T-helper 22 cell (primary cell): ENCODE measurements around the gene ASAP2.

Experiments
- DNase-seq: peaks from one replicate; pipeline ENCODE4 v3.0.0-alpha.2; 2020; ENCODE audit warnings: low read depth

The ASAP2 gene

GRCh38 chr2:9297807-9298206, 91.2 kb downstream of the ASAP2 start:
- no peak for DNase-seq

GRCh38 chr2:9298583-9298982, 92.0 kb downstream of the ASAP2 start:
- DNase-seq, result no peak

DNA sequence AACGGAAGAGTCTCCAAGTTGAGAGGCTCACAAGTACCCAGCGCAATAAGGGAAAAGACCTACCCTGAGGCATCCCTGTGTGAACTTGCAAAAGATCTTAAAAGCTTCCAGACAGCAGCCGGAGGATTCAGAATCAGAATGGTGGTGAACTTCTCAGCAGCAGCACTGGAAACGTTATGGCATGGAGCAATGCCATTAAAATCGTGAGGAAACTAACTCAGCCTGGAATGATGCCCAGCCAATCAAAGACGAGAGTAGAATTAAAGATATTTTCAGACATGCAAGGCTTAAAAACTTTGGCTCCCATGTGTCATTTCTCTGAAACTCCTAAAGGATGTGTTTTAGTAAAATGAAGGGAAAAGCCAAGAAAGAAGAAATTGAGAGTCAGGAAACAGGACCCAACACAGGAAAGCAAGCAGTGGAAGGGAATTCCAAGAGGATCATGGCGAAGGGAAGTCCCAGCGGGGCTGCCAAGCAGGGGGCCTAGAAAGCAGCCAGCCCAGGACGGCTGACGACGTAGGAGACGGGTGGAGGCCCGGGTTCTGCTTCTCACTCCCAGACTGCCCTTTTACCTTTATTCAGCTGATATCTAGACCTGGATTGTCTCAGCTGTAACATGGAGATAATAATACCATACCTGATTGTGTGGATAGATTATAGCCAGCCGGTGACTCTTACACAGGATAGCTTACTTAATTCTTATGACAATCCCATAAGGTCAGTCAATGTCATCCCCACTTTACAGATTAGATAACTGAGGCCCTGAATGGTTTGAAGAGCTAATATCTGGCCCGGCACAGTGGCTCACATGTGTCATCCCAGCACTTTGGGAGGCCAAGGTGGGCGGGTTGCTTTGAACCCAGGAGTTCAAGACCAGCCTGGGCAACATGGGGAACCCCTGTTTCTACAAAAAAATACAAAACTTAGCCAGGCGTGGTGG, 92.8 kb downstream of the ASAP2 start:
- DNase-seq, result no peak

DNA sequence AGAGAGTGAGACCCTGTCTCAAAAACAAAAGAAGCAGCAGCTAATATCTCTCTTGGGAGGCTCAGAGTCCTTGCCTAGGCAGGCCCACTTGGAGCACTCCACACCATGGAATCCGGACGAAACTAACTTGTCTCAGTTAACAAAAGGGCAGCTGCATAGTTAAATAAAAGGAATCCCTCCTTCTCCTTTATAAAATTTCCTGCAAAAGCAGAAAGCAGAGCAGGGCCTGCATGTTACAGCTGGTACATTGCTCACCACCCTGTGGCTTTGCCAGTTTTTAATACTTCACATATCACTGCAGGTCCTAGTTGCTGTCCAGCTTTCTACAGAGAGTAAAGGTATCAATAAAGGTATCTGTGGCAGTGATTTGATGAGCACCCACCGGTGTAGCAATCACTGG, 93.6 kb downstream of the ASAP2 start:
- no peak for DNase-seq

DNA sequence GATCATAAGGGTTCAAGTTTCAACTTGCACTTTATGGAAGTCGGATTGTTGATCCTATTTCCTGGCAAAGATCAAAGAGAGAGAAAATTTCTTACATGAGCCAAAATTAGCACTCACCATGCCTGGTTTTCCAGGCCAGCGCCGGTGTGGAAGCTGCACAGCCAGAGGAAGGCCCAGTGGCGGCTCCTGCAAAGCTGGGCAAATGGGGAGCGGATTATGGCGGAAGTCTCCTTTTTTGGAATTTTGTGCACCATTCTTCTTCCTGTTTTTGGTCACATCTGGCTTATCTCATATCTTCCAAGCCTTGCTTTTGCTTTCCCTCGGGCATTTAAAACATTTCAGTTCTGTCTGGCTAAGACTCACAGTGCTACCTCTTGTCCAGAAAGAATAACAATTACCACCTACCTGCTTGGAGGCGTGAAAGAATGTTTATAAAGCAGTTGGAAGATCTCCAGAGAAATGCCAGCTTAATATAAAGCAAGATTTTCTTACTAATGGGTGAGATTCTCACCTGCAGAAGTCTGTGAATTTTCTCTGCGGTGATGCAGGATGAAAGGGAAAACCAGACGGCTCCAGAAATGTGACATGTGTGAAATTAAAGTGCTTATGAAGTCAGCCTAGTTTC, 94.3 kb downstream of the ASAP2 start:
- DNase-seq, result no peak

GRCh38 chr2:9302755-9303154, 96.1 kb downstream of the ASAP2 start:
- no peak for DNase-seq

DNA sequence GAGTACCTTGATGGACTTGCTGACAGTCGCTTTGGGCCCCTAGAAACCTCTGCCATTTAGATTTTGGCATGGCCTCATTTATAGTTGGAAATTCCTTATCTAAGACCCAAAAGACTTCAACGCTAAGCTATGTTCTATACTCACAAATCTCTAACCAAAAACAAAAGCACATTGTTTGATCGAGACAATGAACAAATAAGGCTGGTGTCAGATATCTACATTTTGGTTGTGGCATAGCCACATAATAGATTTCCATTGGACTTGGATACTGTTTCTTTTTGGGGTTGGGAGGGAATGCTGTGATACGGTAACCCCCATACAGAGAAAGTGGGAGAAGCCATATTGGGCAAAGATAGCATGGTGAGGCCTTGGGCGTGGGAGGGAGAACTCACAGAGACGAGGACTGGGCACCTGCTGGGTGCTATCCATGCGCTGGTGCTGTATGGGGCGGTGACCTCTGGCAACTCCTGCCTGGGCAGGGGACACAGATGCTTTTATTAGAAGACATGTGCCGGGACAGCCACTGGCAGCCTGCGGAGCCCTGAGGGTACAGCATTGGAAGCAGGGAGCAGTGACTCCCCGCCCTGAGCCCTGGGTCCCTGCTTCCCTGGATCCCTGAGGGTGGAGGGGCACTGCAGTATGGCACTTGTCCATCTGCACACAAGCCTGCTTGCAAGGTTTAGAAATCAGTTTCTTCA, 97.1 kb downstream of the ASAP2 start:
- no peak for DNase-seq

DNA sequence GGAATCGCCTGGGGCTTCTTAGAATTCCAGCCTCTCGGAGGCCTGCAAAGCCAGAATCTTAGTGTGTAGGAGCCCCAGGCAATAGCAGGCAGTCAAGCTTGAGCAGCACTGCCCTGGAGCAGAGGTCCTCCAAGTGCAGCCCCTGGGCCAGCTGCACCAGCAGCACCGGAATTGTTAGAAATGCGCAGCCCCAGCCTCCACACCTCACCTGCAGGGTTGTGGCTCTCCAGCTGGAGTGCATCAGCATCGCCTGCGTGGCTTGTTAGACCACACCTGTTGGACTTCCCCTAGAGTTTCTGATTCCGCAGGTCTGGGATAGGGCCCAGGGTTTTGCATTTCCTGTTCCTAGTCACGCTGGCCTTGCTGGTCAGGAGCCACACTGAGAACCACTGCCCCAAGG, 100.3 kb downstream of the ASAP2 start:
- DNase-seq, result no peak

GRCh38 chr2:9307535-9307934, 100.9 kb downstream of the ASAP2 start:
- no peak for DNase-seq

- no peak for DNase-seq
Observed at GRCh38 chr2:9308186-9308955, 101.8 kb downstream of the ASAP2 start.

GRCh38 chr2:9309147-9309546, 102.5 kb downstream of the ASAP2 start:
- DNase-seq, result no peak

DNA sequence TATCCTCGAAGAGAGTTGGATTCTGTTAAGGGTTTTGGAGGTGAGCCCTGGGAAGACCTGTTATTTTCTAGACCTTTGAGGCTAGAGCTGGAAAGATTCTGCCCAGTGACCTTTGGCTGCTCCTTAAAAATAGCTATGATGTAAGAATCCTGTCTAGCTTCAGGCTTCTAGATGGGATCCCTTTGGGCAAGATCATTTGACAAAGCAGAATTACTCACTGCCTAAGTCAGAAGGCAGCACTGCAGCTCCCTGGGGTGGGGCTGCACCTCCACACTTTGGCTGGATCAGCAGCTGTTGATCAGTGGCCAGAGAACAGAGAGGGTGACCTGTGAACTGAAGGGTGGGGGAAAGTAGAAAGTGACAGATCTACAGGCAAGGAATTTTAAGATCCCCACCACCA, 103.8 kb downstream of the ASAP2 start:
- no peak for DNase-seq

GRCh38 chr2:9310798-9311197, 104.2 kb downstream of the ASAP2 start:
- DNase-seq, result no peak

GRCh38 chr2:9311488-9311887, 104.9 kb downstream of the ASAP2 start:
- no peak for DNase-seq

- no peak for DNase-seq
Observed at GRCh38 chr2:9312591-9312990, 106.0 kb downstream of the ASAP2 start.

DNA sequence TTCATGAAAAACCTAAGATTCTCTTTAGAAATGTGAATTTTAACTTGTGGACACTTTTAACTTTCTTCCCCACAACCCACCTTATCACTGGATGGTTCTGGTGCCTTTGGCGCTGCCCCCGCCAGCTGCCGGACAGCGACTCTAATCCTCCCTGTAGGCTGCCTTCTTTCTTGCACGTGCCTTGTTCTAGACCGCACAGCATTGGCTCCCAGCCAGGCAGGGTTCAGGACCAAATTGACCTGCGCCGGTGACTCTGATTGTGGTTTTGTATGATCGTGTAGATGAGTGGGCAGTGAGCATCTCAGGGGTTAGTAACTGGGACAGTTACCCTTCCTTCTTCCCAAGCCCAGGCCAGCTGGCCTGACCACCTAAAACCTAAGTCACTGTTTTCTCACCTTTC, 106.8 kb downstream of the ASAP2 start:
- DNase-seq, result no peak

GRCh38 chr2:9315280-9315847, 108.8 kb downstream of the ASAP2 start:
- DNase-seq, result no peak

- no peak for DNase-seq
Observed at GRCh38 chr2:9317559-9317958, 110.9 kb downstream of the ASAP2 start.

GRCh38 chr2:9318461-9319337, 112.1 kb downstream of the ASAP2 start:
- no peak for DNase-seq

GRCh38 chr2:9319338-9319715, 112.7 kb downstream of the ASAP2 start:
- no peak for DNase-seq

DNA sequence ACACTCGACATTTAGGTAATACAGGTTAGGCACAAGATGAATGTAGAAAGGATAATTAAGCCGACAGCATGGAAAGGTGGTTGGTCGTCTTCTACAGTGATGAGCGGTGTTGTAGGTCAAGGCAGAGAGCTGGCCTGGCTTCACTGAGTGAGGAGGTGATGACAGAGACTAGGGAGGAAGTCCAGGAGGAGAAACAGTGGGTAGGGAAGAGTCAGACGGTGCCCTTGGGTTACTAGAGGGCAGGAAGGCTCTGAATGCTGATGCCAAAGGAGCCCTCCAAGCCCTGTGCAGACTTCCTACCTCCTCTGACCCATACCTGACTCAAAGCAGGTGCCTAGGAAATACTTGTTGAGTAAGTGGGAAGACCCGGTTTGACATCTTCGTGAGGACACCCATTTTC, 116.0 kb downstream of the ASAP2 start:
- DNase-seq, result no peak
